H1 (cell line): ENCODE measurements around the gene KIF11. TPM values are rescaled to one million over a fixed set of nuclear protein-coding genes. Genes with fewer than 3 reads are reported as not detected.

ENCODE experiments used
- CTCF ChIP-seq, 3 experiments: IDR thresholded peaks; 1 replicate in 2 of 3; 2 replicates in 1 of 3; pipeline versions ENCODE4 v1.5.1 to v1.6.1; 2011; ENCODE audit warnings: low read length in 3 of 3, mild to moderate bottlenecking in 3 of 3, inconsistent platforms in 2 of 3, low read depth in 1 of 3, moderate library complexity in 1 of 3; ENCODE audit not compliant: insufficient read depth in 1 of 3; ENCODE audit errors: control extremely low read depth in 1 of 3
- RBBP5 ChIP-seq: IDR thresholded peaks from 2 replicates; pipeline ENCODE4 v1.7.1; 2012; ENCODE audit warnings: low read depth, mild to moderate bottlenecking, inconsistent platforms, low read length, moderate library complexity, borderline replicate concordance
- polyA plus RNA-seq, 7 experiments: library from polyadenylated mRNA; depleted of rRNA in 3 of 7; stranded (reverse) in 5 of 7; unstranded in 2 of 7; fragments of >200 nt in 5 of 7; fragments of 200-250 nt in 2 of 7; gene quantifications; 1 replicate in 5 of 7; 2 replicates in 1 of 7; 4 replicates in 1 of 7; pipeline versions ENCODE4 v1.2.1 to v1.2.3, GENCODE V29; 2011 to 2013; ENCODE audit warnings: missing spikeins in 2 of 7, mixed read lengths in 2 of 7
- total RNA-seq: library from RNA; stranded (reverse); fragmentation: NEBNext Ultra II Directional; extraction: Animal tissue kit (Norgen Biotek cat#: 25700); gene quantifications from 2 replicates; pipeline ENCODE4 v1.2.1, GENCODE V29; 2021

The KIF11 gene
- total and polyA plus RNA-seq, 2 of the 8 experiments (the other 6 are each of a cell fraction or from before 2014, with no cell fraction given) = 11.1 to 59.2 TPM

DNA sequence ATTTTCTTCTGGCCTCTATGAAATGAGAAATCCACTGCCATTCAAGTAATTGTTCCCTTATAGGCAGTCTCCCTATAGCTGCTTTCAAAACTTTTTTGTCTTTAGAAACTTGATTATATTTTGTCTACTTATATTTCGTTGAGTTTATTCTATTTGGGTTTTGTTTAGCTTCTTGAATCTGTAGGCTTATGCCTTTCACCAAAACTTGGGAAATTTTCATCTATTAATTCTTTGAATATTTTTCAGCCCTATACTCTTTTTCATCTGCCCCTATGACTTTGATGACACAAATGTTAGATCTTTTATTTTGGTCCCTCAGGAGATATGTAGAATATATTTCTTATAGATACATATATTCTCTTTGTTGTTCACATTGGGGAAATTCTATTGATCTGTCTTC lies 48.6 kb downstream of the KIF11 start (continued):
- TF ChIP-seq CTCF (IDR thresholded peaks at IDR 0.05; ENCODE audit: control extremely low read depth in 1 of 3, insufficient read depth in 1 of 3, low read depth in 1 of 3, low read length in 3 of 3) (no peak), RBBP5 (no peak)
